WI38 (cell line): ENCODE results near the gene BORCS6.
A peak's percentile ranks its signal among the peaks of the same experiment; 100 is the strongest.

Experiments used
- H3K4me3 ChIP-seq: 2 replicates; pipeline ENCODE4 v1.5.1; 2011; ENCODE audit warnings: low read depth, mild to moderate bottlenecking, control low read depth, low read length
- CTCF ChIP-seq: IDR thresholded peaks from 2 replicates; pipeline ENCODE4 v1.5.1; 2012; ENCODE audit warnings: low read depth, mild to moderate bottlenecking, control low read depth, low read length

The BORCS6 gene

GRCh38 chr17:8187517-8188262 is 2.3 kb downstream of the BORCS6 start:
- peak overlapping the region; percentile 82 for H3K4me3 ChIP-seq
- TF ChIP-seq CTCF: no peak

- TF ChIP-seq CTCF: no peak
- peak overlapping the region; percentile 82 for H3K4me3 ChIP-seq
Measured at GRCh38 chr17:8186787-8187516, 3.0 kb downstream of the BORCS6 start.

GRCh38 chr17:8186446-8186786 is 3.6 kb downstream of the BORCS6 start:
- TF ChIP-seq CTCF: no peak
- H3K4me3 ChIP-seq: peak overlapping the region; percentile 82

- peak overlapping the region; percentile 82 for H3K4me3 ChIP-seq
- no peak for TF ChIP-seq CTCF
Measured at GRCh38 chr17:8185582-8186445, 4.2 kb downstream of the BORCS6 start.

- peak overlapping the region; percentile 69 for H3K4me3 ChIP-seq
- no peak for TF ChIP-seq CTCF
Measured at GRCh38 chr17:8176998-8177731, 12.8 kb downstream of the BORCS6 start.

- peak within 1 kb of the TSS; percentile 69 for H3K4me3 ChIP-seq
- TF ChIP-seq CTCF: no peak
Measured at GRCh38 chr17:8176197-8176940, 13.6 kb downstream of the BORCS6 start, which contains the start of gene TMEM107. Gene TMEM107, minus strand, starts transcription at chr17:8176380. Its CDS starts 94 bp downstream, at chr17:8176286.
